ENCODE measurements around the gene TSHZ2. TPM values are rescaled to one million over a fixed set of nuclear protein-coding genes. Genes with fewer than 3 reads are reported as not detected.

Gene TSHZ2
- total and polyA plus RNA-seq, 2 donors (not counting 1 experiment from before 2014, with no cell fraction given): 1.00 to 5.7 TPM

GRCh38 chr20:53128004-53128403 is 155.8 kb downstream of the TSHZ2 start:
- H3K27me3 ChIP-seq (replicated peaks in 1 of 4; ENCODE audit: control extremely low read depth in 1 of 4, control insufficient read depth in 3 of 4, insufficient read depth in 4 of 4, low read length in 3 of 4): no peaks in the 10 kb centered on the region
- POLR2A ChIA-PET: no interaction called here
- no peak overlapping the region for H3K4me2 ChIP-seq (replicated peaks; ENCODE audit: low read depth, low read length, poor library complexity, severe bottlenecking)
- H3K9ac ChIP-seq (ENCODE audit: low read length): no peak overlapping the region
- no peaks in the 10 kb centered on the region for H3K79me2 ChIP-seq (ENCODE audit: control insufficient read depth, insufficient read depth, low read length)
- no peak for TF ChIP-seq CTCF (IDR thresholded peaks at IDR 0.05)
- TF ChIP-seq EZH2 (IDR thresholded peaks at IDR 0.05; ENCODE audit: borderline replicate concordance, insufficient read depth, low read depth, low read length, poor library complexity, severe bottlenecking): no peak
- DNase-seq (no peak), ATAC-seq (ENCODE audit: low read depth) (no peak)
- CTCF ChIA-PET: no interaction called here
- H4K20me1 ChIP-seq (ENCODE audit: control insufficient read depth, insufficient read depth, low read length, poor library complexity, severe bottlenecking): no peaks in the 10 kb centered on the region
- H2AFZ ChIP-seq (ENCODE audit: insufficient read depth, low read depth, low read length, poor library complexity, severe bottlenecking): no peak overlapping the region
- H3K4me1 ChIP-seq (ENCODE audit: control insufficient read depth in 2 of 2, insufficient read depth in 2 of 2, low read length in 2 of 2): no peaks in the 10 kb centered on the region
- no peak overlapping the region for H3K27ac Mint-ChIP-seq
- H3K27me3 Mint-ChIP-seq: no peaks in the 10 kb centered on the region
- H3K27ac ChIP-seq (ENCODE audit: low read length in 2 of 2): no peak overlapping the region
- intact Hi-C loops (cut with micrococcal nuclease): no loop called here
- no peaks in the 10 kb centered on the region for H3K36me3 ChIP-seq (replicated peaks in 1 of 2; ENCODE audit: control extremely low read depth in 1 of 2, control insufficient read depth in 1 of 2, extremely low read depth in 1 of 2, insufficient read depth in 2 of 2, low read length in 1 of 2)
- H3K4me3 ChIP-seq (ENCODE audit: control extremely low read depth in 1 of 5, extremely low read depth in 1 of 5, insufficient read depth in 1 of 5, low read depth in 2 of 5, low read length in 4 of 5): no peak overlapping the region
- H3K9me3 ChIP-seq (ENCODE audit: control extremely low read depth in 1 of 3, control insufficient read depth in 2 of 3, insufficient read depth in 1 of 3, low read length in 2 of 3): no peaks in the 10 kb centered on the region
- H3K9me3 Mint-ChIP-seq (ENCODE audit: insufficient read depth): no peaks in the 10 kb centered on the region
- no peak overlapping the region for H3K4me3 Mint-ChIP-seq
- no CpG with 5 or more reads among the region's 2 CpGs for WGBS (ENCODE audit: insufficient coverage)
- H3K4me1 Mint-ChIP-seq: no peaks in the 10 kb centered on the region

DNA sequence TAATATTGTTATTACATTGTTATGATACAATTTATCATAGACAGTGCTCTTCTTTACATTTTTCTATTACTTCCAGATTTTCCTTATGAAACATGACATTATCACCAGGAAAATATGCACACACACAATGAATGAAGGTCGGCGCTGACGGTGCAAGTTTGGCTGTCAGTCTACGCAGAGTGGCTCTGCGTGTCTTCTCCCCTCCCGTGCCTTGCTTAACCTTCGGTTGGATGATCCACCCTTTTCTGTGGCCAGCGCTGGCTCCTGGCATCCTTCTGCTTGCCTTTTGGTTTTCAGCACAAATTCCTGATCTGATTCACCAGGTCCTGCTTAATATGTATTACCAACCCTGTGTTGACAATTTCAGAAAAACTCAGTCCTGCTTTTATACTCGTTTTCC is 157.4 kb downstream of the TSHZ2 start:
- H3K9me3 ChIP-seq (ENCODE audit: control extremely low read depth in 1 of 3, control insufficient read depth in 2 of 3, insufficient read depth in 1 of 3, low read length in 2 of 3): no peaks in the 10 kb centered on the region
- no peak overlapping the region for H3K4me3 ChIP-seq (ENCODE audit: control extremely low read depth in 1 of 5, extremely low read depth in 1 of 5, insufficient read depth in 1 of 5, low read depth in 2 of 5, low read length in 4 of 5)
- CTCF ChIA-PET: no interaction called here
- intact Hi-C loops (cut with micrococcal nuclease): no loop called here
- no peak for TF ChIP-seq EZH2 (IDR thresholded peaks at IDR 0.05; ENCODE audit: borderline replicate concordance, insufficient read depth, low read depth, low read length, poor library complexity, severe bottlenecking)
- POLR2A ChIA-PET: no interaction called here
- Mint-ChIP-seq H3K4me1 (no peaks in the 10 kb centered on the region), H3K4me3 (no peak overlapping the region), H3K9me3 (ENCODE audit: insufficient read depth) (no peaks in the 10 kb centered on the region), H3K27ac (no peak overlapping the region), H3K27me3 (peaks cover 5% of the 10 kb centered on the region)
- no peaks in the 10 kb centered on the region for H4K20me1 ChIP-seq (ENCODE audit: control insufficient read depth, insufficient read depth, low read length, poor library complexity, severe bottlenecking)
- H3K9ac ChIP-seq (ENCODE audit: low read length): no peak overlapping the region
- no peak overlapping the region for H2AFZ ChIP-seq (ENCODE audit: insufficient read depth, low read depth, low read length, poor library complexity, severe bottlenecking)
- H3K27me3 ChIP-seq (replicated peaks in 1 of 4; ENCODE audit: control extremely low read depth in 1 of 4, control insufficient read depth in 3 of 4, insufficient read depth in 4 of 4, low read length in 3 of 4): no peaks in the 10 kb centered on the region
- ATAC-seq (ENCODE audit: low read depth): no peak
- WGBS (ENCODE audit: insufficient coverage): 94% methylated on average over 8 of the region's 9 CpGs
- H3K4me1 ChIP-seq (ENCODE audit: control insufficient read depth in 2 of 2, insufficient read depth in 2 of 2, low read length in 2 of 2): no peaks in the 10 kb centered on the region
- no peak overlapping the region for H3K4me2 ChIP-seq (replicated peaks; ENCODE audit: low read depth, low read length, poor library complexity, severe bottlenecking)
- no peaks in the 10 kb centered on the region for H3K79me2 ChIP-seq (ENCODE audit: control insufficient read depth, insufficient read depth, low read length)
- DNase-seq: no peak
- H3K36me3 ChIP-seq (replicated peaks in 1 of 2; ENCODE audit: control extremely low read depth in 1 of 2, control insufficient read depth in 1 of 2, extremely low read depth in 1 of 2, insufficient read depth in 2 of 2, low read length in 1 of 2): no peaks in the 10 kb centered on the region
- H3K27ac ChIP-seq (ENCODE audit: low read length in 2 of 2): no peak overlapping the region
